ENCODE data around the gene OPCML. TPM values are rescaled to one million over a fixed set of nuclear protein-coding genes. Genes with fewer than 3 reads are reported as not detected.

The OPCML gene
- total RNA-seq, 1 experiment from 2014 or later: 0.94 TPM

DNA sequence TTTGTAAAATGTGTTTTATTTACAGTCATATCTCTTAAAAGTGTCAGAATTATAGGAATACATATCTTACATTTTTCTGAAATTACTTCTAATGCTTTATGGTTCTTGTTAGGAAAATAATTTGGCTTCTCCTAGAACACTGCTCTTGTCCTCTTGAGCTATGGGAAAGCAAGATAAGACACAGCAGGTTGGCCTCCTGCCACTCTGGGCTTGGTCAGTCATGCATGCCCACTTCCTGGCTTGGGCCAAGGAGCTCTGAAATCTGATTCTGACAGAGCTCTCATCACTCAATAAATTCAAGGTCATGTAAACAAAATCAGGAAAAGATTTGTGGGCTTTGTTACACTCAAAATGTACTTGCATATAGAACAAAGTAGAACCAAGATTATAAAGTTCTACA lies 1036.0 kb downstream of the OPCML start:
- TF ChIP-seq, protein P1, sequence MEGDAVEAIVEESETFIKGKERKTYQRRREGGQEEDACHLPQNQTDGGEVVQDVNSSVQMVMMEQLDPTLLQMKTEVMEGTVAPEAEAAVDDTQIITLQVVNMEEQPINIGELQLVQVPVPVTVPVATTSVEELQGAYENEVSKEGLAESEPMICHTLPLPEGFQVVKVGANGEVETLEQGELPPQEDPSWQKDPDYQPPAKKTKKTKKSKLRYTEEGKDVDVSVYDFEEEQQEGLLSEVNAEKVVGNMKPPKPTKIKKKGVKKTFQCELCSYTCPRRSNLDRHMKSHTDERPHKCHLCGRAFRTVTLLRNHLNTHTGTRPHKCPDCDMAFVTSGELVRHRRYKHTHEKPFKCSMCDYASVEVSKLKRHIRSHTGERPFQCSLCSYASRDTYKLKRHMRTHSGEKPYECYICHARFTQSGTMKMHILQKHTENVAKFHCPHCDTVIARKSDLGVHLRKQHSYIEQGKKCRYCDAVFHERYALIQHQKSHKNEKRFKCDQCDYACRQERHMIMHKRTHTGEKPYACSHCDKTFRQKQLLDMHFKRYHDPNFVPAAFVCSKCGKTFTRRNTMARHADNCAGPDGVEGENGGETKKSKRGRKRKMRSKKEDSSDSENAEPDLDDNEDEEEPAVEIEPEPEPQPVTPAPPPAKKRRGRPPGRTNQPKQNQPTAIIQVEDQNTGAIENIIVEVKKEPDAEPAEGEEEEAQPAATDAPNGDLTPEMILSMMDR (conservative IDR thresholded peaks at IDR 0.05): no peak
- H2BK5ac ChIP-seq (ENCODE audit: insufficient read length, low read length): no peak overlapping the region
- H3K4me2 ChIP-seq (ENCODE audit: insufficient read depth, insufficient read length, low read length): no peak overlapping the region
- H3K4me1 ChIP-seq (ENCODE audit: insufficient read depth, low read length): no peaks in the 10 kb centered on the region; the same call in 1 of the 2 replicates
- no peaks in the 10 kb centered on the region for H3K23me2 ChIP-seq (ENCODE audit: insufficient read length, low read depth, low read length, poor library complexity, severe bottlenecking)
- H3K18ac ChIP-seq (ENCODE audit: insufficient read length, low read depth, low read length): no peak overlapping the region
- no peak overlapping the region for H2BK20ac ChIP-seq (ENCODE audit: low read depth, low read length, poor library complexity, severe bottlenecking)
- peaks cover 12 to 20% of the 10 kb centered on the region in 2 experiments for H3K4me1 Mint-ChIP-seq
- no peak overlapping the region for H2BK120ac ChIP-seq (ENCODE audit: low read depth, low read length, poor library complexity, severe bottlenecking)
- H3T11ph ChIP-seq (ENCODE audit: low read length): no peak overlapping the region
- no peaks in the 10 kb centered on the region; the same call in none of the 2 replicates for H3K27me3 Mint-ChIP-seq (ENCODE audit: low read depth)
- H3K27ac Mint-ChIP-seq: no peak overlapping the region
- no peak overlapping the region for H3K4me3 Mint-ChIP-seq
- H2AK5ac ChIP-seq (ENCODE audit: insufficient read length, low read length): no peak overlapping the region
- no peak overlapping the region for H2BK12ac ChIP-seq (ENCODE audit: insufficient read length, low read depth, low read length)
- H3K9me3 ChIP-seq (ENCODE audit: control insufficient read depth, low read depth, low read length): no peaks in the 10 kb centered on the region
- H4K91ac ChIP-seq (ENCODE audit: insufficient read length, low read depth, low read length): no peak overlapping the region
- H3K23ac ChIP-seq (ENCODE audit: insufficient read length, low read depth, low read length): no peak overlapping the region
- no peak overlapping the region for H3K27ac ChIP-seq (ENCODE audit: insufficient read length, low read depth, low read length)
- no peak overlapping the region for H3K14ac ChIP-seq (ENCODE audit: insufficient read depth, low read length)
- H4K5ac ChIP-seq (ENCODE audit: insufficient read length, low read depth, low read length): no peak overlapping the region
- no peak overlapping the region for H3K56ac ChIP-seq (ENCODE audit: insufficient read length, low read depth, low read length)
- H4K8ac ChIP-seq (replicated peaks; ENCODE audit: insufficient read length, low read depth, low read length): no peak overlapping the region
- no peak overlapping the region for H2AFZ ChIP-seq (ENCODE audit: low read length)
- no peak overlapping the region for H2BK15ac ChIP-seq (ENCODE audit: low read depth, low read length)
- no peak overlapping the region for H3K9ac ChIP-seq (ENCODE audit: extremely low read depth, insufficient read length, low read length)
- H3K79me2 ChIP-seq (ENCODE audit: insufficient read depth, low read length): no peaks in the 10 kb centered on the region
- H3K27me3 ChIP-seq (ENCODE audit: insufficient read depth, low read length): no peaks in the 10 kb centered on the region
- H4K20me1 ChIP-seq (ENCODE audit: control insufficient read depth, insufficient read depth, insufficient read length): no peaks in the 10 kb centered on the region
- no peaks in the 10 kb centered on the region; a peak in 1 of 7 replicates for H3K36me3 Mint-ChIP-seq (ENCODE audit: insufficient read depth in 1 of 3, low read depth in 3 of 3)
- DNase-seq: no peak
- H3K79me1 ChIP-seq (ENCODE audit: insufficient read depth, low read depth, low read length, poor library complexity, severe bottlenecking): no peaks in the 10 kb centered on the region
- no peak overlapping the region for H3K4ac ChIP-seq (ENCODE audit: low read depth, low read length)
- H3K9me3 Mint-ChIP-seq: peaks cover 0 to 3% of the 10 kb centered on the region in 2 experiments; a peak in 1 of 5 replicates

Data from H9 (cell line).